Chondrocyte (in vitro differentiated cells): Measurements from ENCODE around the gene BBC3. TPM values are rescaled to one million over a fixed set of nuclear protein-coding genes. Genes with fewer than 3 reads are reported as not detected.

ENCODE experiments used
- DNase-seq: peaks from one replicate; pipeline ENCODE4 v3.0.0; 2021; ENCODE audit warnings: mixed read lengths, low spot score
- H3K27ac Mint-ChIP-seq: one replicate; pipeline ENCODE4 v1.8.0; 2021; ENCODE audit warnings: mild to moderate bottlenecking, moderate library complexity, mixed read lengths; ENCODE audit not compliant: unreplicated experiment
- H3K27me3 Mint-ChIP-seq: 2 replicates; pipeline ENCODE4 v1.8.0; 2021; ENCODE audit warnings: low read depth, mixed read lengths
- H3K36me3 Mint-ChIP-seq: 2 replicates; pipeline ENCODE4 v1.8.0; 2021; ENCODE audit warnings: low read depth, mixed read lengths
- H3K4me1 Mint-ChIP-seq: 2 replicates; pipeline ENCODE4 v1.8.0; 2021; ENCODE audit warnings: low read depth, mild to moderate bottlenecking, mixed read lengths
- H3K4me3 Mint-ChIP-seq: one replicate; pipeline ENCODE4 v1.8.0; 2021; ENCODE audit warnings: mild to moderate bottlenecking, moderate library complexity, mixed read lengths; ENCODE audit not compliant: unreplicated experiment
- H3K9me3 Mint-ChIP-seq: 2 replicates; pipeline ENCODE4 v1.8.0; 2021; ENCODE audit warnings: low read depth, mixed read lengths
- CTCF ChIP-seq: fragments of 200-600 bp; sonication (generic); IDR thresholded peaks from 2 replicates; pipeline ENCODE4 v1.5.0; 2021; ENCODE audit warnings: antibody characterized with exemption, mild to moderate bottlenecking, moderate library complexity
- total RNA-seq: library from RNA; stranded (reverse); gene quantifications from 3 replicates; pipeline ENCODE4 v1.2.1, GENCODE V29; 2021

Gene BBC3
- total RNA-seq, 1 donor from 2014 or later, result 16.1 TPM

GRCh38 chr19:47221890-47222289 is 9.1 kb downstream of the BBC3 start:
- H3K4me3 Mint-ChIP-seq, result no peak overlapping the region
- no peak for TF ChIP-seq CTCF
- H3K27me3 Mint-ChIP-seq, result no peaks in the 10 kb centered on the region
- no peak for DNase-seq
- peaks cover 10% of the 10 kb centered on the region for H3K36me3 Mint-ChIP-seq
- no peak overlapping the region for H3K27ac Mint-ChIP-seq
- H3K9me3 Mint-ChIP-seq, result no peaks in the 10 kb centered on the region
- peaks cover 10% of the 10 kb centered on the region for H3K4me1 Mint-ChIP-seq

DNA sequence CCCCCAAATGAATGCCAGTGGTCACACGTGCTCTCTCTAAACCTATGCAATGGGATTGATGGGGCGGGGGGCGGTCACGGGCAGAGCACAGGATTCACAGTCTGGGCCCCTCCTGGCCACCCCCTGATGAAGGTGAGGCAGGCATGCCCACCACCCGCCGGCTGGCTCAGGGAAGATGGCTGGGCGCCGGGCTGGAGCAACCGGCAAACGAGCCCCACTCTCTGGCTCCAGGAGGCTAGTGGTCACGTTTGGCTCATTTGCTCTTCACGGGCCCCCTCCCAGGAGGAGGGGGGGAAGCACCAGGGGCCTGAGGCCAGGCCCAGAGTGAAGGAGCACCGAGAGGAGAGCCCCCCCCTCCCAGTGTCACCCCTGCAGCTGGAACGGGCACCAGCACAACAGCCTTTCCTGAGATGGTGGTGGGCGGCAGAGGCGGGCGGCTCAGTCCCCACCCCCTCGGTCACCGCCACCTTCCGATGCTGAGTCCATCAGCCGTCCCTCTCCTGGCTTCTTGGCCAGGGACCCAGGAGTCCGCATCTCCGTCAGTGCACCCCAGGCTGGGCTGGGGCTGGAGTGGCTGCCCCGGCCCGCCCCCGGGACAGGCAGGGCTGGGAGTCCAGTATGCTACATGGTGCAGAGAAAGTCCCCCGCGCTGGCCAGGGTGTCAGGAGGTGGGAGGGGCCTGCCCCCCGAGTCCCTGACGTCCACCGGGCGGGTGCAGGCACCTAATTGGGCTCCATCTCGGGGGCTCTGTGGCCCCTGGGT is 9.7 kb downstream of the BBC3 start:
- no peaks in the 10 kb centered on the region for H3K27me3 Mint-ChIP-seq
- H3K36me3 Mint-ChIP-seq, result peaks cover 10% of the 10 kb centered on the region
- no peaks in the 10 kb centered on the region for H3K9me3 Mint-ChIP-seq
- peaks cover 7% of the 10 kb centered on the region for H3K4me1 Mint-ChIP-seq
- no peak for DNase-seq
- H3K4me3 Mint-ChIP-seq, result no peak overlapping the region
- H3K27ac Mint-ChIP-seq, result no peak overlapping the region
- no peak for TF ChIP-seq CTCF

GRCh38 chr19:47215581-47215980 is 15.4 kb downstream of the BBC3 start:
- no peak for DNase-seq
- H3K4me3 Mint-ChIP-seq, result no peak overlapping the region
- TF ChIP-seq CTCF, result no peak
- H3K27me3 Mint-ChIP-seq, result no peaks in the 10 kb centered on the region
- H3K9me3 Mint-ChIP-seq, result no peaks in the 10 kb centered on the region
- H3K27ac Mint-ChIP-seq, result no peak overlapping the region
- H3K36me3 Mint-ChIP-seq, result peaks cover 2% of the 10 kb centered on the region
- peaks cover 4% of the 10 kb centered on the region for H3K4me1 Mint-ChIP-seq

DNA sequence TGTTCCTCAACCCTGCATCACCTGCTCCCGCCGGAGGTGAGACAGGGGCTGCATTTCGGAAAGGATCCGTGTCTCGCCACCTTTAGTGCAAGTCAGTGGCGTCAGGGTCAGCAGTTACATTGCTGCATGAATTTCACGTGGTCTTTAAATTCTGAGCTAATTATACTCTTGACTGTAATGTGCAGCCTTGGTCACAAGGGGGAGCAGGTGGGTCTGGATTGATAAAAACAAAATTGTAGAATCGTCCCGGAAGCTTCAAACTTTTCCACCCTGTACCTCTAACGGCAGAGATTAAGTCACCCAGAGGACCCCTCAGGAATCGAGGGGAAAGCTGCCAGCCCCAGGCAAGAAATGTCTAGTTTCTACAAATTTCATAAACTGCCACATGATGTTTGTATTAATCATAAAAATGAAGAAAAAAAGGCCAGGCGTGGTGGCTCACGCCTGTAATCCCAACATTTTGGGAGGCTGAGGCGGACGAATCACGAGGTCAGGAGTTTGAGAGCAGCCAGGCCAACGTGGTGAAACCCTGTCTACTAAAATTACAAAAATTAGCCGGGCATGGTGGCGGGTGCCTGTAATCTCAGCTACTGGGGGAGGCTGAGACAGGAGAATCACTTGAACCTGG is 20.2 kb downstream of the BBC3 start:
- Mint-ChIP-seq H3K27ac (peak overlapping the region; percentile 87), H3K9me3 (no peaks in the 10 kb centered on the region), H3K36me3 (peaks cover 14% of the 10 kb centered on the region), H3K27me3 (no peaks in the 10 kb centered on the region), H3K4me1 (peaks cover 6% of the 10 kb centered on the region), H3K4me3 (no peak overlapping the region)
- peak; percentile 91 for TF ChIP-seq CTCF
- DNase-seq, result no peak

DNA sequence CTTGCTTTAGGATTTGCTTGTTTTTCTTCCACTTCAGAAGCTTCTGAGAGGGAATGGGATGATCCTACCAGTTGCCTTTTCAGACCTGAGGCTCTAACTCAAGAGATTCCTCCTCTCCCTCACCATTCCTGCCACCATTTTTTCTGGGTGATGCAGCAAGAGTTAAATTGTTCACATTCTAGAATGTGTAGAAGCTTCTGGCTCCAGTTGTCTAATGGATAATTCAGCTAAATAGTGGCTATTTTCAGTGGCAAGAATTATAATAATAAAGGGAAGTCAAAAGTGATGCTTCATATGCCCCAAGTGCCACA is 20.9 kb downstream of the BBC3 start:
- no peaks in the 10 kb centered on the region for H3K27me3 Mint-ChIP-seq
- peaks cover 6% of the 10 kb centered on the region for H3K4me1 Mint-ChIP-seq
- peaks cover 15% of the 10 kb centered on the region for H3K36me3 Mint-ChIP-seq
- no peak overlapping the region for H3K4me3 Mint-ChIP-seq
- peak overlapping the region; percentile 87 for H3K27ac Mint-ChIP-seq
- H3K9me3 Mint-ChIP-seq, result no peaks in the 10 kb centered on the region
- DNase-seq, result no peak
- no peak for TF ChIP-seq CTCF
